Femur (tissue), 1 donor: ENCODE measurements around the gene OR6P1.

Experiments
- DNase-seq: peaks from one replicate; pipeline ENCODE4 v3.0.0-alpha.2; 2017

Gene OR6P1

GRCh38 chr1:158570480-158570879 lies at the start of gene OR6P1:
Gene OR6P1 (minus strand): TSS chr1:158570580. CDS start chr1:158563604, 6,976 bp downstream.
- DNase-seq, result no peak

- DNase-seq, result no peak
These were observed 43.4 kb upstream of the OR6P1 start for GRCh38 chr1:158613764-158614163.

- no peak for DNase-seq
These were observed 41.5 kb upstream of the OR6P1 start for GRCh38 chr1:158611916-158612315.

GRCh38 chr1:158607296-158607695 lies 36.9 kb upstream of the OR6P1 start:
- DNase-seq, result no peak

GRCh38 chr1:158604968-158605367 lies 34.6 kb upstream of the OR6P1 start, which contains the start of gene OR10Z1:
Gene OR10Z1 (plus strand): TSS chr1:158605268. CDS start chr1:158606439, 1,171 bp downstream.
- DNase-seq, result no peak

- no peak for DNase-seq
These were observed 30.4 kb upstream of the OR6P1 start for GRCh38 chr1:158600735-158601134.

GRCh38 chr1:158586942-158587341 lies 16.6 kb upstream of the OR6P1 start:
- no peak for DNase-seq

GRCh38 chr1:158583962-158584361 lies 13.6 kb upstream of the OR6P1 start:
- no peak for DNase-seq

- DNase-seq, result no peak
These were observed 9.4 kb upstream of the OR6P1 start, which contains the start of gene OR10X1 for GRCh38 chr1:158579733-158580132. Gene OR10X1 (minus strand): TSS chr1:158579899. CDS start chr1:158579899, 0 bp downstream.

- DNase-seq, result no peak
These were observed 7.2 kb upstream of the OR6P1 start for GRCh38 chr1:158577561-158577960.

GRCh38 chr1:158572226-158572625 lies 1.8 kb upstream of the OR6P1 start:
- no peak for DNase-seq

GRCh38 chr1:158564608-158565007 lies 5.8 kb downstream of the OR6P1 start:
- no peak for DNase-seq

- no peak for DNase-seq
These were observed 6.5 kb downstream of the OR6P1 start for GRCh38 chr1:158563853-158564252.

- no peak for DNase-seq
These were observed 10.7 kb downstream of the OR6P1 start for GRCh38 chr1:158559696-158560095.

- no peak for DNase-seq
These were observed 16.0 kb downstream of the OR6P1 start, which contains the start of gene OR6Y1 for GRCh38 chr1:158554352-158554751. Gene OR6Y1 (minus strand): TSS chr1:158554405. CDS start chr1:158548105, 6,300 bp downstream.

GRCh38 chr1:158552296-158552695 lies 18.1 kb downstream of the OR6P1 start:
- DNase-seq, result peak; percentile 30

- DNase-seq, result no peak
These were observed 22.8 kb downstream of the OR6P1 start for GRCh38 chr1:158547533-158547932.

- DNase-seq, result no peak
These were observed 32.8 kb downstream of the OR6P1 start for GRCh38 chr1:158537609-158538008.

GRCh38 chr1:158534496-158534895 lies 35.9 kb downstream of the OR6P1 start:
- DNase-seq, result no peak

- no peak for DNase-seq
These were observed 43.1 kb downstream of the OR6P1 start for GRCh38 chr1:158527190-158527815.

GRCh38 chr1:158521666-158522058 lies 48.7 kb downstream of the OR6P1 start:
- DNase-seq, result no peak

GRCh38 chr1:158520955-158521665 lies 49.3 kb downstream of the OR6P1 start:
- no peak for DNase-seq

- no peak for DNase-seq
These were observed 50.4 kb downstream of the OR6P1 start for GRCh38 chr1:158520021-158520420.

- no peak for DNase-seq
These were observed 53.4 kb downstream of the OR6P1 start for GRCh38 chr1:158516966-158517365.
